ENCODE measurements around the gene ITFG1.
"Not testable (repeated sequence)": the region's sequence is repeated elsewhere in the genome, so short reads cannot be mapped to it uniquely, and the experiment has no call there.

The ITFG1 gene

GRCh38 chr16:47470810-47471209 lies 9.9 kb upstream of the ITFG1 start:
- DNase-seq, result no peak

- no peak for DNase-seq
Observed at GRCh38 chr16:47470211-47470610, 9.3 kb upstream of the ITFG1 start.

- DNase-seq, result no peak
Observed at GRCh38 chr16:47469227-47469626, 8.4 kb upstream of the ITFG1 start.

- not testable (repeated sequence) for DNase-seq
Observed at GRCh38 chr16:47468070-47468689, 7.3 kb upstream of the ITFG1 start.

- DNase-seq, result no peak
Observed at GRCh38 chr16:47467501-47467900, 6.6 kb upstream of the ITFG1 start.

GRCh38 chr16:47465919-47466630 lies 5.2 kb upstream of the ITFG1 start:
- DNase-seq, result no peak

- no peak for DNase-seq
Observed at GRCh38 chr16:47463771-47464624, 3.1 kb upstream of the ITFG1 start.

- peak; percentile 8 for DNase-seq
Observed at GRCh38 chr16:47461598-47462266, 869 bp upstream of the ITFG1 start.

GRCh38 chr16:47460359-47460710 lies 528 bp downstream of the ITFG1 start:
- DNase-seq, result no peak

- DNase-seq, result no peak
Observed at GRCh38 chr16:47459603-47460002, 1.3 kb downstream of the ITFG1 start.

- no peak for DNase-seq
Observed at GRCh38 chr16:47458331-47458730, 2.5 kb downstream of the ITFG1 start.

- DNase-seq, result no peak
Observed at GRCh38 chr16:47449788-47450187, 11.1 kb downstream of the ITFG1 start.

- no peak for DNase-seq
Observed at GRCh38 chr16:47448830-47449575, 11.9 kb downstream of the ITFG1 start.

- DNase-seq, result no peak
Observed at GRCh38 chr16:47446431-47446830, 14.4 kb downstream of the ITFG1 start.

- not testable (repeated sequence) for DNase-seq
Observed at GRCh38 chr16:47442884-47443283, 18.0 kb downstream of the ITFG1 start.

- DNase-seq, result not testable (repeated sequence)
Observed at GRCh38 chr16:47440066-47440465, 20.8 kb downstream of the ITFG1 start.

GRCh38 chr16:47434274-47434673 lies 26.6 kb downstream of the ITFG1 start:
- not testable (repeated sequence) for DNase-seq

GRCh38 chr16:47431960-47432359 lies 28.9 kb downstream of the ITFG1 start:
- no peak for DNase-seq

- DNase-seq, result no peak
Observed at GRCh38 chr16:47426806-47427205, 34.1 kb downstream of the ITFG1 start.

- DNase-seq, result no peak
Observed at GRCh38 chr16:47424846-47425245, 36.0 kb downstream of the ITFG1 start.

GRCh38 chr16:47416869-47417268 lies 44.0 kb downstream of the ITFG1 start:
- DNase-seq, result no peak

GRCh38 chr16:47413041-47413440 lies 47.8 kb downstream of the ITFG1 start:
- no peak for DNase-seq

GRCh38 chr16:47408491-47408890 lies 52.4 kb downstream of the ITFG1 start:
- DNase-seq, result no peak

Measured in stimulated activated CD4-positive, alpha-beta T cell treated with anti-CD3 and anti-CD28 coated beads, Interleukin-12 subunit alpha, Interleukin-12 subunit beta, amount 100 ng/mL, for 4 hours (primary cell).